GM18507 (cell line): ENCODE data around the gene CHRM1.
A peak's percentile ranks its signal among the peaks of the same experiment; 100 is the strongest.

ENCODE experiments used
- DNase-seq: peaks from one replicate; pipeline ENCODE4 v3.0.0; 2011; ENCODE audit warnings: low read depth; ENCODE audit not compliant: insufficient read length; ENCODE audit errors: extremely low spot score
- FAIRE-seq: peaks from 2 replicates; lab custom pipeline; 2011; peaks lifted over from hg19 to GRCh38; lab: Jason Lieb, UNC

The CHRM1 gene

DNA sequence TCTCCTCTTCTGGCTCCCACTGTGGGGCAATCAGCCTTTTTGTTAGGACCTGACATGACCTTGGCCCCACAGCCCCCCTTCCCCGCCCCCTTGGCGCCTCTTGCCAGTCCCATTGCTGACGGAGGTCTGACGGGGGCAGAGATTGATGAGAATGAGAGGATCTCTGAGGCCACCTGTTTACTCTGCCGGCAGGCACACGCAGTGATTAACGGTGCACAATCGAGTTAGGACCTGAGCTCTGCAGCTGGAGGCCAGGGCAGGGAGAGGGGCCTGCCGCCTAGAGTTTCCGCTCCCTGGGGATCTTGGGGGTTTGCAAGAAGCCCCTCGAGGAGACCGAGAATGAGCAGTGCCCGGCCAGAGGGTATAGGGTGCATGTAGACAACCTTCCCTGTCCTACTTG is 6.8 kb upstream of the CHRM1 start:
- FAIRE-seq (no peak), DNase-seq (no peak)

DNA sequence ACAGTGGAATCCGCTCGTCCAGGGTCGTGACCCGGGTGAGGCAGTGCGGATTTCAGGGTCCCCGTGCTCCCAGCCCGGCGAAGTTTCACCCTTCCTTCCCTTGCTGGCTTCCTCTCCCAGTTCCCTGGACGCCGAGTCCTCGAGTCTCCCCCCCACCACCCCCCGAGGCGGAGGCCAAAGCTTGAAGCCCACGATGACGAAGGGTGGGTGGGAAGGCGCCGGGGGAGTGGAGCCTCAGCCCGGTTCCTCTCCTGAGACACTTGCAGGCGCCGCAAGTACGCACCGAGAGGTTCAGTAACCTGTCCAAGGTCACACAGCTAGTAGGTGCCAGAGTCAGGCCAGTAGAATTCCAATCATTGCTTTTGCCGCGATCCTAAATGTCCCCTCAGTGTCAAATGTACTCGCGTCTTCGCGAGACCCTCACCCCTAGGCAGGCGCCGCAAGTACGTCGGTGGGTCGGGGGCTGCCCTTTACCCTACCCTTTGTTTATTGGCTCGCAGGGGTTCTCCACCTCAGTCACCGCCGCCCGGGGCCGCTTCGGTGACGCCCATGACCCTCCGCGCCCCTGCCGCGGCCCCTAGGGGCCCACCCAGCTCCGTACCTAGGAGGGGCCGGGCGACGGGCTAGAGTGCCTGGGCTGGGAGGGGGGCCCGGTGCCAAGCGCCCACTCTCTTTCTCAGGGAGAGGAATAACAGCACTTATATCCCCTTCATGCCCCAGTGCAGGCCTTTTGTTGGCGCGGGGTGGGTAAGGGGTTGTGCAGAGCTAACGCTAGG is 5.7 kb upstream of the CHRM1 start:
- DNase-seq = no peak

GRCh38 chr11:62925745-62926679 is 4.8 kb upstream of the CHRM1 start:
- FAIRE-seq = no peak

More for the DNA sequence above, 5.7 kb upstream of the CHRM1 start:
- no peak for FAIRE-seq

DNA sequence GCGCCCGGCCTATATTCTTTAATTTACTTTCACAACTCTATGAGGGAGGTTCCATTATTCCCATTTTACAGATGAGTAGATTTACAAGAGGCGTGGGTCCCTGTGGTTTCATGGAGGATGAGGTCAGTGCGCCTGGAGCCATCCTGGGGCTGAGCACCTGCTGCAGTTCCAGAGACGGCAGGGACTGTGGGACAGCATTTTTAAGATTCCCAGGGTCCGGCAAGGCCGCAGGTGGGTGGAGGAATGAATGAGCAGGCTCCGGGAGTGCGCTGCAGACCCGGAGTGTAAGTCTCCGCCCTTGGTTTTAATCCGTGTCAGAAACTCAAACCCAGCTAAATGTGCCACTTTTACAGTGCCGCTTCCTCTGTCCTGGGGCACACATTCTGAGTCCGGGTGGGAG is 4.1 kb upstream of the CHRM1 start:
- DNase-seq = no peak
- no peak for FAIRE-seq

More at GRCh38 chr11:62925745-62926679, 4.8 kb upstream of the CHRM1 start:
- no peak for DNase-seq

GRCh38 chr11:62923601-62924411 is 2.6 kb upstream of the CHRM1 start:
- DNase-seq (peak; percentile 23), FAIRE-seq (no peak)

- no peak for DNase-seq
- FAIRE-seq = no peak
Observed at GRCh38 chr11:62922653-62923431, 1.7 kb upstream of the CHRM1 start.

DNA sequence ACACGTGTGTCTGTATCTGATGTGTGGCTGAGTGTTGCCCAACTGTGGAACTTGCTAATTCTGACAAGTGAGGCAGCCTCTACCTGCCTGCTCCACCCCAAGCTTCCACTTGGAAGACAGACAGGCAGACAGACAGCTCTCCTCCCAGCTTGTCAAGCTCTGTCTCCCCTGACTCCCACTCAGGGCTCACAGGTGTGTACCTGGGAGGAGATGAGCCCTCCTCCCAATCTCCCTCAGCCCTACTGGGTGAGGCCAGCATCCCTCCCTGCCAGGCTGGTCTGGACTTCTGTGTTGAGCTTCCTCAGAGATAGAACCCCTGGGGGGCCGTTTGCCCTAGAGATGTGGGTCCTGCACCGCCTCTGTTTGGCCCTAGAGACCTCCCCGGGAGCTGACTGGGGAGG is 1.0 kb upstream of the CHRM1 start:
- no peak for DNase-seq
- FAIRE-seq = no peak

DNA sequence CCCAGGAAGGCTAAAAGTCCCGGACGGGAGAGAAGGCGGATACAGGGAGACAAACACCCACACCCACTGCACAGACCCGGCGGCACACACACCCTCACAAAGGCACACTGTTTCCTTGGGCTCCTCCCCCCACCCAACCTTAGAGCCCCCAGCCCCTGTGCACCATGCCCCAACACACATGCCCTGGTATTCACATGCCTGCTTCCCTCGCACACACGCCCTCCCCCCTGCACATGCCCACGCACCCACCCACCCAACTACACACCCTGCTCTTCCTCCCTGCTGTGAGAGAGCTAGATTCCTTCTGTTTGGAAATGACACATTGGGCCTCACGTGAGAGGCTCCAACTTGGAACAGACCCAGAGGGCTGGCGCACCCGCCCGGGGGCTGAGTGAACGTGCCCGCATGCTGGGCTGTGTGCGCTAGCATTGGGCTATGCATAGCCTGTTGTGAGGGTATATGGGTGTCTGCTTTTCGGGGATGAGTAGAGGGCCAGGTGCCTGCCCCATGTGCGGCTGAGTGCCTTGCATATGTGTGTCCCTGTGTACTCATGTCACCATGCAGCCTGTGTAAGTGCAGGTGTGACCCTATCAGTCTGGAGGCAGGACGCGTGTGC is 518 bp upstream of the CHRM1 start:
- no peak for FAIRE-seq
- no peak for DNase-seq

- no peak for FAIRE-seq
- DNase-seq = no peak
Observed at GRCh38 chr11:62919898-62920640, 1.1 kb downstream of the CHRM1 start.

DNA sequence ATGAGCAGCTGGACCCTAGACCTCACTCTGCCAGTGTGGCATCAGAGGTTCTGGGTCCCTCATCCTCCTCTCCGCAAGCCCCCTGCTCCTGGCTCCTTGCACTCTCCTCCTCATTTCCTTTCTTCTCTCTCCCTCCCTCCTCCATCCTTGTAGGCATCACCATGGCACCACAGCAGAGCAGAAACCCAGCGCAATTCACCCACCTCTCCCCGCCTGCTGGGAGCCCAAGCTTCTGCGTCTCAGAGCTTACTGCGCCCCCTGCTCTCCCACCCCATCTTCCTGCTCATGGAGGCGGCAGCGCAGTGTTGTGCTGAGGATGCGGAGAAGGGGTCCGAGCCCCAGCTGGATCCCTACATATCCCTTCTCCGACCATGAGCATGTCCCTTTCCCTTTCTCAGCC is 1.7 kb downstream of the CHRM1 start:
- FAIRE-seq = no peak
- DNase-seq = no peak

DNA sequence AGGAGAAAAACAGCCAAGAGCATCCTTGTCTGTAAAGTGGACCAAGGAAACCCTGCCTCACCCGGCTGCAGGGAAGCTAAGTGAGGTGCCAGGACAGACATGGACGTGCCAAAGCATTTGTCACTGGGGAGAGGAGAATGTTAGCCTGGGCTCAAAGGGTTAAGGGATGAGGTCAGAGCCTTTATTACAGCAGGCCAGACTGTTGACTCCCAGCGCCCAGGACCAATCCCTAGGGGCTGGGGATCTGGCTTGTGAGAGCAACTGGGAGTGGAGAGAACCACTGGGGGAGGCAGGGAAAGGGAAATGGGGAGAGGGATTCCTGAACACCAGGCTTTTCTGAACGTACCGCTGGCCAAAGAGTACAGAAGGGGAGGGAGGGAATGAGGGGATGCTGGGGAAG is 2.6 kb downstream of the CHRM1 start:
- DNase-seq = no peak
- no peak for FAIRE-seq

GRCh38 chr11:62917906-62918502 is 3.2 kb downstream of the CHRM1 start:
- no peak for DNase-seq
- no peak for FAIRE-seq

- no peak for FAIRE-seq
- no peak for DNase-seq
Observed at GRCh38 chr11:62914416-62914815, 6.7 kb downstream of the CHRM1 start.

- FAIRE-seq (no peak), DNase-seq (no peak)
Observed at GRCh38 chr11:62912268-62912667, 8.9 kb downstream of the CHRM1 start.

- DNase-seq (no peak), FAIRE-seq (no peak)
Observed at GRCh38 chr11:62911137-62912130, 9.7 kb downstream of the CHRM1 start.

DNA sequence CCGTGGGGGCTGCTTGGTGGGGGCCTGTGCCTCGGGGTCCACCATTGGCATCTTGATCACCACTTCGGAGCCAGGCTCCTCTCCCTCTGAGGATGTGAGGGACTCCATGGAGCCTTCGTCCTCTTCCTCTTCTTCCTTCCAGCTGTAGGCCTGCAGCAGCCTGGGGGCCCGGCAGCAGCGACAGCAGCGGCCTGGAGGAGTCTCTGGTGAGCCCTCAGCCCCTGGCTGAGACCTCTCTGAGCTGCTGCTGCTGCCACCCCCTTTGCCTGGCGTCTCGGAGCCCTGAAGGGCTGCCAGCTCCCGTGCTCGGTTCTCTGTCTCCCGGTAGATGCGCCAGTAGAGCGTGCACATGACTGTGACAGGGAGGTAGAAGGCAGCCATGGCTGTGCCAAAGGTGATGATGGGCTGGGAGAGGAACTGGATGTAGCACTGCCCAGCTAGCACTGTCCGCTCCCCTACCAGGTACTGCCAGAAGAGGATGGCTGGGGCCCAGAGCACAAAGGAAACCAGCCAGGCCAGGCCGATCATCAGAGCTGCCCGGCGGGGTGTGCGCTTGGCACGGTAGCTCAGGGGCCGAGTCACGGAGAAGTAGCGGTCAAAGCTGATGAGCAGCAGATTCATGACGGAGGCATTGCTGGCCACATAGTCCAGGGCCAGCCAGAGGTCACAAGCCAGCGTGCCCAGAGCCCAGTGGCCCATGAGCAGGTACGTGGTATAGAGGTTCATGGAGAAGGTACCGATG is 10.9 kb downstream of the CHRM1 start:
- FAIRE-seq (no peak), DNase-seq (no peak)
